ENCODE results near the gene PLLP.

The PLLP gene

DNA sequence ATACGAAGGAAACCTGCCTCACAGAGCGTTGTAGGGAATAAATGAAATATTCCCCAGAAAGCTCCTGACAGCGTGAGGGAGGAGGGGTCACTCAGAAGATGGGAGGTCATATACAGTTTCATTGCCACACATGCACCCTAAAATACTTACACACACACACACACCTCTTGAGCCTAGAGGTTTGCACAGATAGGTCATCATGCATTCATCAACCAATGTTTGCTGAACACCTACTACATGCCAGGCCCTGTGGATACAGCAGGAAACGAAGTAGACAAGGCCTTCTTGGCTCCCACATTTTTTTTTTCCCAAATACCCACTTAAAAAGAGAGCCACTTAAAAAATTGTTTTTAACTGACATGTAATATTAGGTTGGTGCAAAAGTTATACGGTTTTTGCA, 907 bp upstream of the PLLP start:
- TF ChIP-seq, protein P1, sequence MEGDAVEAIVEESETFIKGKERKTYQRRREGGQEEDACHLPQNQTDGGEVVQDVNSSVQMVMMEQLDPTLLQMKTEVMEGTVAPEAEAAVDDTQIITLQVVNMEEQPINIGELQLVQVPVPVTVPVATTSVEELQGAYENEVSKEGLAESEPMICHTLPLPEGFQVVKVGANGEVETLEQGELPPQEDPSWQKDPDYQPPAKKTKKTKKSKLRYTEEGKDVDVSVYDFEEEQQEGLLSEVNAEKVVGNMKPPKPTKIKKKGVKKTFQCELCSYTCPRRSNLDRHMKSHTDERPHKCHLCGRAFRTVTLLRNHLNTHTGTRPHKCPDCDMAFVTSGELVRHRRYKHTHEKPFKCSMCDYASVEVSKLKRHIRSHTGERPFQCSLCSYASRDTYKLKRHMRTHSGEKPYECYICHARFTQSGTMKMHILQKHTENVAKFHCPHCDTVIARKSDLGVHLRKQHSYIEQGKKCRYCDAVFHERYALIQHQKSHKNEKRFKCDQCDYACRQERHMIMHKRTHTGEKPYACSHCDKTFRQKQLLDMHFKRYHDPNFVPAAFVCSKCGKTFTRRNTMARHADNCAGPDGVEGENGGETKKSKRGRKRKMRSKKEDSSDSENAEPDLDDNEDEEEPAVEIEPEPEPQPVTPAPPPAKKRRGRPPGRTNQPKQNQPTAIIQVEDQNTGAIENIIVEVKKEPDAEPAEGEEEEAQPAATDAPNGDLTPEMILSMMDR (IDR thresholded peaks at IDR 0.05; ENCODE audit: low read depth, low read length): no peak
- no peak overlapping the region for H3K4me3 ChIP-seq (ENCODE audit: low read depth, low read length)

DNA sequence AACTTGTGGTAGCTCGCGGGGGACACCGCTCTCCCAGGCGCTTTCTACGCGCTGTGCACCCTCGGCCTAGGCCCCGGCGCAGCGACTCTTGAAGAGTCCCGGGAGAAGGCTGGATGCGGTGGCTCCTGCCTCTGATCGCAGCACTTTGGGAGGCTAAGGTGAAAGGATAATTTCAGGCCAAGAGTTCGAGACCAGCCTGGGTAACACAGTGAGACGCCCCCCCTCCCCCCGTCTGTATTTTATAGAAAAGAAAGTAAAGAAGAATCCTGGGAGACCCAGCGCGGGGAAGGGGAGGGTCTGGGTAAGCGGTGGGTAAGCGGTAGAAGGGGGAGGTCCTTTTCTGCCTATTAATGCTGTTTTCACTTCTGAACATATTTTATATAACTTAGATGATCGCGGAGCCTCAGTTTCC, 486 bp upstream of the PLLP start:
- H3K4me3 ChIP-seq (ENCODE audit: low read depth, low read length): peak overlapping the region; percentile 54
- TF ChIP-seq, protein P1 (IDR thresholded peaks at IDR 0.05; ENCODE audit: low read depth, low read length): no peak

DNA sequence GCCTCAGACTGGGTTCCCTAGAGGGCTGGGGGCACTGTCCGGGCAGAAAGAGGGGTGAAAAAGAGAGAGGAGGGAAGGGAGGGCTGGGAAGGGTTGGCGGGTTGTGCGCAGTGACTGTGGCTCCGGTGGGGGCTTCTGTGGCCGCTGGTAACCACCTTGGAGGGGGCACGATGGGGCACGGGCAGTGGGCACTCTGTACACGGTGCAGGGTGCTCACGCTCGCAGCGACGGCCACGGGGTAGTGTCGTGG, 588 bp downstream of the PLLP start:
- TF ChIP-seq, protein P1 (IDR thresholded peaks at IDR 0.05; ENCODE audit: low read depth, low read length): no peak
- H3K4me3 ChIP-seq (ENCODE audit: low read depth, low read length): no peak overlapping the region

DNA sequence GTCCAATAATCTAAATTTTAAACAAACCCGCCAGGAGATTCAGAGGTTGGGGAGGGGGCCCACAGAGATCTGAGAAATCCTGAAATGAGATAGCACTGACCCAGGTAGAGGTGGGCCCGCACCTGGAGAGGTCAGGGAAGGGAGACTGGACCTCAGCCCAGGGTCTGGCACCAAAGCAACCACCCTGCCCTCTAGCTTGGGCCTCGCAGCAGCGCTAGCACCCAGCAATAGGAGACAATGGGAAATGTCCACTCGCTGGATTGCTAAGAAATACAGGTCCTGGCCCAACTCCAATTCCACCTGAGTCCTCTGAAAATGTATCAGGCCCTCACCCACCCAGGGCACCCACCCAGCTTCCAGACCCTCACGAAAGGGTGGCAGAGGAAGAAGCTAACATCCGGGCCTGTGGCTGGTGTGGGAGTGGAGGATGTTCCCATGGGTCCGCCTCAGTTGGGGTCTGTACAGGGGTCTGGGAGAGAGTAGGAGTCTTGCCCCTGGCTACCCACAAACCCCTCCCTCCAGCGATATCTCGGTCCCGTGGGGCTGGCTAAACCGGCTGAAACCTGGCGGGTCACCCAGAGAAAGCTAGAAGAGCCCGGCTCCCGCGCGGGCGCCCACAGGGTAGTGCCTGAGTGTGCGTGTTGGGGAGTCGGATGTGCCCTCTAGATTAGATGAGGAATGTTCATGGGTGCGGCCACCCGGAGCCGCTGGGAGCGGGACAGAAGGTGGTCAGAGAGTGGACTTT, 1.1 kb downstream of the PLLP start:
- TF ChIP-seq, protein P1 (IDR thresholded peaks at IDR 0.05; ENCODE audit: low read depth, low read length): no peak
- no peak overlapping the region for H3K4me3 ChIP-seq (ENCODE audit: low read depth, low read length)

DNA sequence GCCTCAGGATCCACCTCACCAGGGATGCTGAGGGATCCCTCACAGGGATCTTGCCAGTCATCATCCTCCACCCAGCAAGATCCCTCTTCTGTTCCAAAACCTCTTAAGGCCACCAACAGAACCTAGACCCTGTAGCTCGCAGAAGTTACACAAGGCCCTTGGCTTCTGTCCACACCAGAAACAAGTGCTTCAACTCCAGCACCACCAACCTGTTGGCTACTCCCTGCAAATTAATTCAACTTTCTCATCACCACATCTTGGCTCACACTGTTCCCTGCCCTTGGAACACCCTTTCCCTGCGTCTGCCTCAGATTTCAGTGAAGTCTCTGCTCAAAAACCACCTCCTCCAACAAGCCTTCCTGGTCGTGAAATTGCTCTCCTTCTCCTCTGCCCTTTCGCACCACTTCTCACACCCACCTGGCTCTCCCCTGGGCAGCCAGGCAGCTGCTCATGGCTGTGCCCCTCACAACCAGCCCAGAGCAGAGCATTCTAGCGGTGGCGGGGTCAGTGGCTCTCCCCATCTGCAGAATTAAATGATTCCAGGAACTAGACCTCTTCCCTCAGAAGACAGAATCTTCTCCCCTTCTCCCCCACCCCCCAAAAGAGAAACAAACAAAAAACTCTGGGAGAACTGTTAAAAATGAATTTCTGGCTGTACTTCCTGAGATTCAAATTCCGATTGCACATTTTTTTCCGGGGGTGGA, 1.8 kb downstream of the PLLP start:
- no peak overlapping the region for H3K4me3 ChIP-seq (ENCODE audit: low read depth, low read length)
- TF ChIP-seq, protein P1 (IDR thresholded peaks at IDR 0.05; ENCODE audit: low read depth, low read length): no peak

DNA sequence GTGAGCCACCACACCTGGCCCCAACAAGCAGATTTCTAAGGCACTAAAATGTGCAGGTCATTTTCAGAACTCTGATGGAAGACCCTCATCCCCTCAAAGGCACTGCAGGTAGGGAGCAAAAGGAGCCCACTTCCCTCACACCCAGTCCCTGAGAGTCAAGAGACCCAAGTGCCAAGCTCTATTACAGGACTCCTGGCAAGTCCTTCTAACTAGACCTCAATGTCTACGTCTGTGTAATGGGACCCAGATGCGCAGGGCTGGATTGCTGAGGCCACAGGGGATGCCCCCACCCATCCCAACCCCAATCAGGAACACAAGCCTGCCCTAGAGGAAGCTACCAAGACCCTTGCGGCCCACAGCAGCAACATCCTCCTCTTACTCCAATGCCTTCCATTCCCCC, 2.7 kb downstream of the PLLP start:
- TF ChIP-seq, protein P1 (IDR thresholded peaks at IDR 0.05; ENCODE audit: low read depth, low read length): no peak
- H3K4me3 ChIP-seq (ENCODE audit: low read depth, low read length): no peak overlapping the region
